ENCODE measurements around the gene ANKLE1.

- no peak for TF ChIP-seq CTCF (IDR thresholded peaks at IDR 0.05)
- TF ChIP-seq POLR2A (IDR thresholded peaks at IDR 0.05) = no peak
These were observed 22.2 kb downstream of the ANKLE1 start for GRCh38 chr19:17303940-17304267.

Data from tibial nerve (tissue), 3 donors.